ENCODE data around the gene RASSF9.

GRCh38 chr12:85883763-85884162, 47.6 kb upstream of the RASSF9 start:
- TF ChIP-seq, protein P1, sequence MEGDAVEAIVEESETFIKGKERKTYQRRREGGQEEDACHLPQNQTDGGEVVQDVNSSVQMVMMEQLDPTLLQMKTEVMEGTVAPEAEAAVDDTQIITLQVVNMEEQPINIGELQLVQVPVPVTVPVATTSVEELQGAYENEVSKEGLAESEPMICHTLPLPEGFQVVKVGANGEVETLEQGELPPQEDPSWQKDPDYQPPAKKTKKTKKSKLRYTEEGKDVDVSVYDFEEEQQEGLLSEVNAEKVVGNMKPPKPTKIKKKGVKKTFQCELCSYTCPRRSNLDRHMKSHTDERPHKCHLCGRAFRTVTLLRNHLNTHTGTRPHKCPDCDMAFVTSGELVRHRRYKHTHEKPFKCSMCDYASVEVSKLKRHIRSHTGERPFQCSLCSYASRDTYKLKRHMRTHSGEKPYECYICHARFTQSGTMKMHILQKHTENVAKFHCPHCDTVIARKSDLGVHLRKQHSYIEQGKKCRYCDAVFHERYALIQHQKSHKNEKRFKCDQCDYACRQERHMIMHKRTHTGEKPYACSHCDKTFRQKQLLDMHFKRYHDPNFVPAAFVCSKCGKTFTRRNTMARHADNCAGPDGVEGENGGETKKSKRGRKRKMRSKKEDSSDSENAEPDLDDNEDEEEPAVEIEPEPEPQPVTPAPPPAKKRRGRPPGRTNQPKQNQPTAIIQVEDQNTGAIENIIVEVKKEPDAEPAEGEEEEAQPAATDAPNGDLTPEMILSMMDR (IDR thresholded peaks at IDR 0.05 in 2 of 3, conservative IDR thresholded peaks at IDR 0.05 in 1 of 3; ENCODE audit: insufficient read depth in 2 of 3, low read depth in 1 of 3, low read length in 3 of 3) = no peak
- TF ChIP-seq SIN3B (IDR thresholded peaks at IDR 0.05; ENCODE audit: low read depth) (no peak), SAFB (IDR thresholded peaks at IDR 0.05; ENCODE audit: borderline replicate concordance, low read depth, low read length) (no peak), EZH2 (IDR thresholded peaks at IDR 0.05; ENCODE audit: borderline replicate concordance, low read depth, low read length) (no peak), SP1 (CRISPR knock-in tag; IDR thresholded peaks at IDR 0.05) (no peak)

Data from K562 (cell line).